NCI-H1694 treated with DMSO at 0.1 percent for 48 hours (cell line): ENCODE measurements around the gene HTRA3.

Experiments used
- DNase-seq: peaks from one replicate; lab custom pipeline; 2025; lab: John Stamatoyannopoulos, UW

The HTRA3 gene

GRCh38 chr4:8355864-8356565 is 86.5 kb downstream of the HTRA3 start:
- no peak for DNase-seq
